H9 (cell line): ENCODE results near the gene TDP2. TPM values are rescaled to one million over a fixed set of nuclear protein-coding genes. Genes with fewer than 3 reads are reported as not detected.
A peak's percentile ranks its signal among the peaks of the same experiment; 100 is the strongest.

ENCODE experiments used
- DNase-seq: peaks from one replicate; pipeline ENCODE4 v3.0.0-alpha.2; 2017
- H2AFZ ChIP-seq: one replicate; pipeline ENCODE4 v1.6.1; 2013; ENCODE audit warnings: mild to moderate bottlenecking, low read length, control low read depth, moderate library complexity
- H2AK5ac ChIP-seq: 2 replicates; pipeline ENCODE4 v1.6.1; 2013; ENCODE audit warnings: low read length, control low read depth, mixed read lengths; ENCODE audit not compliant: insufficient read length
- H2BK120ac ChIP-seq: one replicate; pipeline ENCODE4 v1.6.1; 2013; ENCODE audit warnings: low read depth, mild to moderate bottlenecking, low read length, control low read depth, inconsistent platforms; ENCODE audit not compliant: poor library complexity, severe bottlenecking
- H2BK12ac ChIP-seq: 2 replicates; pipeline ENCODE4 v1.6.1; 2013; ENCODE audit warnings: low read length, control low read depth, mixed read lengths, low read depth; ENCODE audit not compliant: insufficient read length
- H2BK15ac ChIP-seq: 2 replicates; pipeline ENCODE4 v1.6.1; 2013; ENCODE audit warnings: low read depth, low read length, control low read depth
- H2BK20ac ChIP-seq: one replicate; pipeline ENCODE4 v1.6.1; 2013; ENCODE audit warnings: low read depth, mild to moderate bottlenecking, low read length, control low read depth, inconsistent platforms; ENCODE audit not compliant: poor library complexity, severe bottlenecking
- H2BK5ac ChIP-seq: 2 replicates; pipeline ENCODE4 v1.6.1; 2013; ENCODE audit warnings: low read length, control low read depth, mixed read lengths; ENCODE audit not compliant: insufficient read length
- H3K14ac ChIP-seq: 2 replicates; pipeline ENCODE4 v1.6.1; 2013; ENCODE audit warnings: low read length, control low read depth; ENCODE audit not compliant: insufficient read depth
- H3K18ac ChIP-seq: 2 replicates; pipeline ENCODE4 v1.6.1; 2013; ENCODE audit warnings: low read depth, mild to moderate bottlenecking, mixed read lengths, low read length, control low read depth; ENCODE audit not compliant: insufficient read length
- H3K23ac ChIP-seq: 2 replicates; pipeline ENCODE4 v1.6.1; 2013; ENCODE audit warnings: low read length, control low read depth, mixed read lengths, low read depth; ENCODE audit not compliant: insufficient read length
- H3K23me2 ChIP-seq: 2 replicates; pipeline ENCODE4 v1.6.1; 2013; ENCODE audit warnings: low read depth, mild to moderate bottlenecking, mixed read lengths, low read length, control low read depth; ENCODE audit not compliant: insufficient read length, poor library complexity, severe bottlenecking
- H3K27ac ChIP-seq: 2 replicates; pipeline ENCODE4 v1.5.1; 2013; ENCODE audit warnings: low read length, control low read depth, mixed read lengths, low read depth; ENCODE audit not compliant: insufficient read length
- H3K27me3 ChIP-seq: 2 replicates; pipeline ENCODE4 v1.6.1; 2013; ENCODE audit warnings: low read length, control low read depth, inconsistent platforms; ENCODE audit not compliant: insufficient read depth
- H3K4ac ChIP-seq: 2 replicates; pipeline ENCODE4 v1.6.1; 2013; ENCODE audit warnings: low read depth, mild to moderate bottlenecking, control low read depth, inconsistent platforms, low read length, moderate library complexity
- H3K4me1 ChIP-seq: 2 replicates; pipeline ENCODE4 v1.6.1; 2013; ENCODE audit warnings: low read length, control low read depth, inconsistent platforms; ENCODE audit not compliant: insufficient read depth
- H3K4me2 ChIP-seq: 2 replicates; pipeline ENCODE4 v1.6.1; 2013; ENCODE audit warnings: low read length, control low read depth, mixed read lengths; ENCODE audit not compliant: insufficient read length, insufficient read depth
- H3K56ac ChIP-seq: 2 replicates; pipeline ENCODE4 v1.6.1; 2013; ENCODE audit warnings: low read depth, mild to moderate bottlenecking, mixed read lengths, low read length, control low read depth; ENCODE audit not compliant: insufficient read length
- H3K79me1 ChIP-seq: 2 replicates; pipeline ENCODE4 v1.6.1; 2013; ENCODE audit warnings: low read depth, mild to moderate bottlenecking, moderate library complexity, low read length, control low read depth, inconsistent platforms; ENCODE audit not compliant: insufficient read depth, poor library complexity, severe bottlenecking
- H3K79me2 ChIP-seq: 2 replicates; pipeline ENCODE4 v1.6.1; 2013; ENCODE audit warnings: low read length, control low read depth, inconsistent platforms; ENCODE audit not compliant: insufficient read depth
- H3K9ac ChIP-seq: 2 replicates; pipeline ENCODE4 v1.6.1; 2013; ENCODE audit warnings: low read length, control low read depth, mixed read lengths; ENCODE audit not compliant: insufficient read length; ENCODE audit errors: extremely low read depth
- H3K9me3 ChIP-seq: one replicate; pipeline ENCODE4 v1.6.1; 2013; ENCODE audit warnings: low read depth, low read length, inconsistent platforms; ENCODE audit not compliant: control insufficient read depth
- H3T11ph ChIP-seq: one replicate; pipeline ENCODE4 v1.6.1; 2013; ENCODE audit warnings: mild to moderate bottlenecking, low read length, control low read depth, inconsistent platforms
- H4K20me1 ChIP-seq: one replicate; pipeline ENCODE4 v1.6.1; 2013; ENCODE audit not compliant: control insufficient read depth, insufficient read length, insufficient read depth
- H4K5ac ChIP-seq: 2 replicates; pipeline ENCODE4 v1.6.1; 2013; ENCODE audit warnings: low read depth, mild to moderate bottlenecking, mixed read lengths, low read length, control low read depth; ENCODE audit not compliant: insufficient read length
- H4K8ac ChIP-seq: replicated peaks from 2 replicates; pipeline ENCODE4 v1.6.1; 2013; ENCODE audit warnings: low read length, control low read depth, mixed read lengths, low read depth; ENCODE audit not compliant: insufficient read length
- H4K91ac ChIP-seq: 2 replicates; pipeline ENCODE4 v1.6.1; 2013; ENCODE audit warnings: low read depth, mild to moderate bottlenecking, moderate library complexity, mixed read lengths, low read length, control low read depth; ENCODE audit not compliant: insufficient read length
- H3K27ac Mint-ChIP-seq, 3 experiments: 2 replicates in 2 of 3; 3 replicates in 1 of 3; pipeline ENCODE4 v1.8.0; 2020 to 2021; ENCODE audit warnings: mixed read lengths in 3 of 3, mild to moderate bottlenecking in 1 of 3, moderate library complexity in 1 of 3
- H3K27me3 Mint-ChIP-seq: 2 replicates; pipeline ENCODE4 v1.8.0; 2021; ENCODE audit warnings: low read depth, mild to moderate bottlenecking, moderate library complexity, mixed read lengths
- H3K36me3 Mint-ChIP-seq, 3 experiments: 2 replicates in 2 of 3; 3 replicates in 1 of 3; pipeline ENCODE4 v1.8.0; 2020 to 2021; ENCODE audit warnings: low read depth in 3 of 3, mixed read lengths in 3 of 3; ENCODE audit not compliant: insufficient read depth in 1 of 3
- H3K4me1 Mint-ChIP-seq, 2 experiments: 2 replicates each; pipeline ENCODE4 v1.8.0; 2020; ENCODE audit warnings: mixed read lengths in 2 of 2
- H3K4me3 Mint-ChIP-seq, 2 experiments: 2 replicates in 1 of 2; 3 replicates in 1 of 2; pipeline ENCODE4 v1.8.0; 2020 to 2021; ENCODE audit warnings: mild to moderate bottlenecking in 2 of 2, mixed read lengths in 2 of 2, moderate library complexity in 1 of 2
- H3K9me3 Mint-ChIP-seq, 2 experiments: 2 replicates in 1 of 2; 3 replicates in 1 of 2; pipeline ENCODE4 v1.8.0; 2020; ENCODE audit warnings: mild to moderate bottlenecking in 2 of 2, mixed read lengths in 2 of 2, moderate library complexity in 1 of 2
- CTCF ChIP-seq: fragments of 200-600 bp; sonication (generic); conservative IDR thresholded peaks from 3 replicates; pipeline ENCODE4 v1.8.0; 2021; ENCODE audit warnings: antibody characterized with exemption, mild to moderate bottlenecking
- WGBS: extraction: QIAGEN DNeasy Blood & Tissue Kit; methylation state at CpG from one replicate; pipeline ENCODE4 v1.1.7; 2013; ENCODE audit warnings: missing lambda C conversion rate, low lambda C conversion rate, mixed read lengths; ENCODE audit not compliant: insufficient read length; ENCODE audit errors: extremely low coverage; 5-methylcytosine and 5-hydroxymethylcytosine counted together
- total RNA-seq: library from RNA; stranded (reverse); gene quantifications from 2 replicates; pipeline ENCODE4 v1.2.1, GENCODE V29; 2021

The TDP2 gene
- total RNA-seq, 1 experiment from 2014 or later: 55.6 TPM

- Histone ChIP-seq H3K23me2 (no peaks in the 10 kb centered on the region), H3K4me1 (no peaks in the 10 kb centered on the region), H2BK12ac (no peak overlapping the region), H2BK5ac (no peak overlapping the region), H3K9me3 (no peaks in the 10 kb centered on the region), H2AFZ (no peak overlapping the region), H2BK20ac (no peak overlapping the region), H4K5ac (no peak overlapping the region), H2BK15ac (no peak overlapping the region), H4K91ac (no peak overlapping the region), H3K9ac (no peak overlapping the region), H3K79me2 (no peaks in the 10 kb centered on the region), H3K56ac (no peak overlapping the region), H3K18ac (no peak overlapping the region), H3K27me3 (no peaks in the 10 kb centered on the region), H3K4ac (no peak overlapping the region), H3K27ac (no peak overlapping the region), H3K79me1 (no peaks in the 10 kb centered on the region), H2AK5ac (no peak overlapping the region), H3K4me2 (no peak overlapping the region), H3K23ac (no peak overlapping the region), H3K14ac (no peak overlapping the region), H4K8ac (no peak overlapping the region), H4K20me1 (no peaks in the 10 kb centered on the region), H2BK120ac (no peak overlapping the region), H3T11ph (no peak overlapping the region)
- Mint-ChIP-seq H3K27me3 (no peaks in the 10 kb centered on the region), H3K27ac (peak overlapping the region in 2 of 3 experiments; percentile 53 to 96; a peak in 4 of 7 replicates), H3K36me3 (peaks cover 35 to 73% (median 68%) of the 10 kb centered on the region in 3 experiments), H3K4me3 (no peak overlapping the region), H3K9me3 (no peaks in the 10 kb centered on the region), H3K4me1 (no peaks in the 10 kb centered on the region)
- no peak for DNase-seq
- no CpG with 5 or more reads among the region's 4 CpGs for WGBS
- TF ChIP-seq CTCF: no peak
Observed at GRCh38 chr6:24702720-24703282, 36.1 kb upstream of the TDP2 start.
